Neutrophil (primary cell): ENCODE measurements around the gene LDLRAD2.

ENCODE experiments used
- H3K27ac ChIP-seq: fragments of 200-600 bp; sonication (generic); 2 replicates; pipeline ENCODE4 v1.5.1; 2016; ENCODE audit warnings: mild to moderate bottlenecking, moderate library complexity
- H3K27me3 ChIP-seq: fragments of 200-600 bp; sonication (generic); 2 replicates; pipeline ENCODE4 v1.6.0; 2016; ENCODE audit warnings: mild to moderate bottlenecking
- H3K36me3 ChIP-seq: fragments of 200-600 bp; sonication (generic); 2 replicates; pipeline ENCODE4 v1.5.1; 2017
- H3K4me1 ChIP-seq, 2 experiments: fragments of 200-600 bp in 1 of 2; sonication (generic) in 1 of 2; 1 replicate in 1 of 2; 2 replicates in 1 of 2; pipeline versions ENCODE4 v1.5.1 to v1.6.1; 2013 to 2016; ENCODE audit warnings: low read depth in 1 of 2, low read length in 1 of 2, mild to moderate bottlenecking in 1 of 2, moderate library complexity in 1 of 2; ENCODE audit not compliant: control insufficient read depth in 1 of 2, insufficient read depth in 1 of 2
- H3K4me3 ChIP-seq, 2 experiments: fragments of 200-600 bp in 1 of 2; sonication (generic) in 1 of 2; 1 replicate in 1 of 2; 2 replicates in 1 of 2; pipeline ENCODE4 v1.5.1; 2013 to 2016; ENCODE audit warnings: low read depth in 1 of 2, low read length in 1 of 2, mild to moderate bottlenecking in 1 of 2, moderate library complexity in 1 of 2
- H3K9me3 ChIP-seq: fragments of 200-600 bp; sonication (generic); 2 replicates; pipeline ENCODE4 v1.5.1; 2016
- CTCF ChIP-seq: fragments of 200-600 bp; sonication (generic); IDR thresholded peaks from 2 replicates; pipeline ENCODE4 v1.5.1; 2016; ENCODE audit warnings: antibody characterized with exemption

The LDLRAD2 gene

DNA sequence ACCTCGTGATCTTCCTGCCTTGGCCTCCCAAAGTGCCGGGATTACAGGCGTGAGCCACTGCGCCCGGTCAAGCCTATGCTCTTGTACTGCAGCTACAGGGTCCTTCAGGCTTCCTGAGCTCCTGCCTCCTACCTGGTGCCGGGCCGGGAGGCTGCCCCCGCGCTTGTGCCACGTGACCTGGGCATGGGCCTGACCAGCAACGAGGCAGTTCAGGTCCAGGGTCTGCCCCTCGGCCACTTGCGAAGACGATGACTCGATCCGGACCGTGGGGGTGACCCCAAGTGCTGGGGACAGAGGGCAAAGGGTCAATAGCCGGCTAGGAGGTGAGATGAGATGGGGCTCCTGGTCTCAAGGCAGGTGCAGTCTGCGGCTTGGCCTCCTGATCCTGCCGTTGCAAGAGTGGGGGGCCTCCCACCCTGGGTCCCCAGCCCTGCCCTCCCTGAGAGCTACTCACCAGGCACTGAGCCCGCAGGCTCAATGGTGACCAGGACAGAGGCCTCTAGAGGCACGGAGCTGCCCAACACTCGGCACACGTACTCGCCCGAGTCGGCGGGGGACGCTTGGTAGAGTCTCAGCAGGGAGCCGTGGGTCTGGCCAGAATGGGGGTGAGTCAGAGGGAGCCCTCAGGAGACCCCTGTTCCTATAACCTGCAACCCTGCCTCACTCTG, 38.0 kb downstream of the LDLRAD2 start:
- no peaks in the 10 kb centered on the region for H3K27me3 ChIP-seq
- H3K4me1 ChIP-seq, result no peaks in the 10 kb centered on the region
- no peaks in the 10 kb centered on the region for H3K36me3 ChIP-seq
- no peak overlapping the region for H3K4me3 ChIP-seq
- no peaks in the 10 kb centered on the region for H3K9me3 ChIP-seq
- no peak overlapping the region for H3K27ac ChIP-seq
- no peak for TF ChIP-seq CTCF

- Histone ChIP-seq H3K4me1 (no peaks in the 10 kb centered on the region), H3K27me3 (no peaks in the 10 kb centered on the region), H3K36me3 (no peaks in the 10 kb centered on the region), H3K4me3 (no peak overlapping the region), H3K27ac (no peak overlapping the region), H3K9me3 (no peaks in the 10 kb centered on the region)
- no peak for TF ChIP-seq CTCF
Measured at GRCh38 chr1:21851430-21852250, 39.6 kb downstream of the LDLRAD2 start.

DNA sequence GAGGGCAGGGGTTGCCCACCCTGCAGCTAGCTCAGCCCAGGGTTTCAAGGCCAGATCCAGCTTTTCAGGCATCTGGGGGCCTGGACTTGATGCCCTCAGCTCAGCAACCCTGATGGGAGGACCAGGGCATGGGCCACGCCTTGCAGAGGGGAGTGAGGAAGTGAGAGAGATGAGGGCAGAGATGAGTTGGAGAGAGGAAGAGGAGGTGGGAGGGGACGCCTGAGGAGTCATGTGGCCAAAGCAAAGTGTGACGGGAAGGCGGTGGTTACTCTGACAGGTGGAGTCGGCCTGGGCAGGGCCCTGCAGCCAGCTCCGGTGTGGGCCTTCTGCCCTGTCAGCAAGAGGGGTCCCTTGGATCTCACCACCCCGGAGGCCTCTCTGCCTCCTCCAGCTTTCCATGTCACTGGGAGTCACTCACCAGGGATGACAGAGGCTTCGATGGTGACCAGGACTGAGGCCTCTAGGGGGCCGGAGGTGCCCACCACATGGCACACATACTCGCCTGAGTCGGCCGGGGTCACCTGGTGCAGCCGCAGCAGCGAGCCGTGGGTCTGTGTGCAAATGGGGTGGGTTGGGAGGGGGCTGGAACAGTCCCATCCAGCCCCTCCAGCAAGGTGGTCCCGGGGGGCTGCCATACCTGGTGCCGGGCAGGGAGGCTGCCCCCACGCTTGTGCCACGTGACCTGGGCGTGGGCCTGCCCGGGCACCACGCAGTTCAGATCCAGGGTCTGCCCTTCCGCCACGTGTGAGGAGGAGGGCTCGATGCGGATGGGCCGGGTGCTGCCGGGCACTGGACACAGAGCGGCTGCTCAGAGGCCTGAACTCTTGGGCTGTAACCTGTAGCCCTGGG, 40.4 kb downstream of the LDLRAD2 start:
- Histone ChIP-seq H3K4me3 (no peak overlapping the region), H3K36me3 (no peaks in the 10 kb centered on the region), H3K27ac (no peak overlapping the region), H3K4me1 (peaks cover 2 to 8% of the 10 kb centered on the region in 2 experiments), H3K9me3 (no peaks in the 10 kb centered on the region), H3K27me3 (no peaks in the 10 kb centered on the region)
- TF ChIP-seq CTCF, result no peak

DNA sequence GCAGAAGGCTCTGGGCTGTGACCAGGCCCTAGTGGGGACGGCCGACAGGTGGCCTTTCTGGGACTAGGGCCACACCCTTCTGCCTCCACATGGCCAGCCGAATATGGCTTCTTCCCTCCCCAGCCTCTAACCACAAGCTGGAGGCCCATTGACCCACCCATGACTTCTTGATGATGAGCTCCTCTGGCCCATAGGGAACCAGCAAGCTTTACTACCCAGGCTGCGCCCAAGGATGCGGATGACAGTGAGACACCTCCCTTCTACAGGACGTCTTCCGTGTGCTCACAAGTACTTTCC, 41.0 kb downstream of the LDLRAD2 start:
- no peaks in the 10 kb centered on the region for H3K36me3 ChIP-seq
- H3K27me3 ChIP-seq, result no peaks in the 10 kb centered on the region

More for the DNA sequence above, 41.0 kb downstream of the LDLRAD2 start:
- no peaks in the 10 kb centered on the region for H3K9me3 ChIP-seq
- peaks cover 2 to 9% of the 10 kb centered on the region in 2 experiments for H3K4me1 ChIP-seq
- no peak overlapping the region for H3K27ac ChIP-seq
- TF ChIP-seq CTCF, result no peak
- H3K4me3 ChIP-seq, result no peak overlapping the region
